Heart left ventricle (tissue), 16 donors: ENCODE data around the gene PIGS. TPM values are rescaled to one million over a fixed set of nuclear protein-coding genes. Genes with fewer than 3 reads are reported as not detected.

Experiments
- ATAC-seq, 4 donors: fragments of 200-7000 bp; cut with Tn5 transposase; one replicate each; pipeline ENCODE4 v1.9.1; 2020 to 2022; ENCODE audit warnings: moderate library complexity in 4 of 4, mild to moderate bottlenecking in 3 of 4, moderate number of reproducible peaks in 1 of 4
- DNase-seq, 5 donors: peaks; one replicate each; pipeline ENCODE4 v3.0.0-alpha.2; 2020
- H3K27ac ChIP-seq, 12 donors: fragments of 200-600 bp; sonication (generic) in 4 of 12; one replicate each; pipeline versions ENCODE4 v1.5.0 to v1.8.0; 2016 to 2022; ENCODE audit warnings: mild to moderate bottlenecking in 2 of 12
- H3K27me3 ChIP-seq, 9 donors: fragments of 200-600 bp; sonication (generic) in 2 of 9; one replicate each; pipeline versions ENCODE4 v1.5.1 to v1.8.0; 2016 to 2022; ENCODE audit warnings: mild to moderate bottlenecking in 3 of 9
- H3K36me3 ChIP-seq, 9 donors: fragments of 200-600 bp; sonication (generic) in 2 of 9; one replicate each; pipeline versions ENCODE4 v1.5.0 to v1.8.0; 2018 to 2022; ENCODE audit warnings: mild to moderate bottlenecking in 2 of 9
- H3K4me1 ChIP-seq, 12 donors: fragments of 200-600 bp; sonication (generic) in 4 of 12; one replicate each; pipeline versions ENCODE4 v1.5.0 to v1.8.0; 2016 to 2022; ENCODE audit warnings: mild to moderate bottlenecking in 3 of 12
- H3K4me3 ChIP-seq, 12 donors: fragments of 200-600 bp; sonication (generic) in 4 of 12; one replicate each; pipeline versions ENCODE4 v1.5.0 to v1.8.0; 2017 to 2022; ENCODE audit warnings: mild to moderate bottlenecking in 9 of 12, moderate library complexity in 4 of 12
- H3K9me3 ChIP-seq, 12 donors: fragments of 200-600 bp; sonication (generic) in 4 of 12; one replicate each; pipeline versions ENCODE4 v1.5.0 to v1.8.0; 2016 to 2022; ENCODE audit warnings: mild to moderate bottlenecking in 1 of 12
- POLR2A ChIP-seq, 2 donors: fragments of 450-650 bp; IDR thresholded peaks; one replicate each; pipeline ENCODE4 v1.6.1; 2017; ENCODE audit warnings: antibody characterized with exemption in 2 of 2, mild to moderate bottlenecking in 2 of 2, moderate library complexity in 2 of 2
- WGBS, 4 donors: extraction: QIAGEN DNeasy Blood & Tissue Kit in 2 of 4; methylation state at CpG; one replicate each; pipeline versions ENCODE4 v1.1.5 to v1.1.7; 2013 to 2018; 5-methylcytosine and 5-hydroxymethylcytosine counted together
- intact Hi-C, 10 donors: fragments of 100-400 bp; cut with DNase I; formaldehyde crosslinking; loops; one replicate each; pipeline versions ENCODE4 v1.11.1 to v1.14.2; 2022
- polyA plus RNA-seq, 2 donors: library from polyadenylated mRNA; stranded (reverse); fragments of 200-250 nt; gene quantifications; one replicate each; pipeline ENCODE4 v1.2.3, GENCODE V29; 2013
- total RNA-seq, 9 donors: library from RNA; depleted of rRNA in 2 of 9; stranded (reverse); fragments of >200 nt in 2 of 9; fragmentation: NEBNext Ultra II Directional in 3 of 9; extraction: Animal tissue kit (Norgen Biotek cat#: 25700) in 3 of 9; gene quantifications; one replicate each; pipeline versions ENCODE4 v1.1.0 to v1.2.4, GENCODE V29; 2016 to 2023
- TF ChIP-seq, protein P1 (sequence below), 12 donors: fragments of 200-600 bp; sonication (generic) in 4 of 12; IDR thresholded peaks; one replicate each; pipeline versions ENCODE4 v1.5.0 to v1.8.0; 2018 to 2022; ENCODE audit warnings: antibody characterized with exemption in 12 of 12, mild to moderate bottlenecking in 5 of 12
- donor health status: ischemic (EF 13 %, LVEDD 7.1; RV severe dilation, severe dysfunction).
- donor health status: healthy with polysubstance abuse.
- donor health status: DM: no; HTN: yes; CAD: no.
- donor health status: DM: no; HTN: no; CAD: no.
- donor health status: ischemic (EF 25% LVEDD 6.9; RV normal size, moderate dysfunction).
- donor health status: ischemic (EF 25% LVEDD 5.7; RV mildly dilated, moderate dysfunction).
- donor health status: healthy.
- donor health status: DM: yes; HTN: yes; CAD: no.
- donor health status: ischemic (EF 35%, LVEDD 5.7; RV mildly dilated, moderate dysfunction).
- donor health status: nonischemic (EF 11% LVEDD 7.7; RV severe dilation, severe dysfunction).
- donor health status: DM: yes; HTN: yes; CAD: no.
- donor health status: PGD.
- donor health status: ischemic (EF 29% LVEDD 5.4; RV normal size, mild dysfunction).
- donor health status: nonischemic (EF 23%, LVEDD 6.1; RV moderate dilation, normal function).

Gene PIGS
- total and polyA plus RNA-seq, 11 donors, result 10.4 to 88.4 (median 55.1) TPM

DNA sequence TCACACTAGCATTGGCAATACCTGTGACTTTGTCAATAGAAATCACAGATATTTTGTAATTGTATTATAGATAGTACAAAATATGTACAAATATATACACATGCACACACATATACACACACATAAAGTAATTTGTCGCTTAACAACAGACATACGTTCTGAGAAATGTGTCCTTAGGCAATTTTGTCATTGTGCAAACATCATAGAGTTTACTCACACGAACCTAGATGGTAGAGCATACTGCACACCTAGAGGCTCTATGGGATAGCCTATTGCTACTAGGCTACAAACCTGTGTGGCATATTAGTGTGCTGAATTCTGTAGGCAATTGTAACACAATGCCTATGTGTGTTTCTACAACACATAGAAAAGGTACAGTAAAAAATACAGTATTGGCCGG lies 29.9 kb downstream of the PIGS start:
- no peak for DNase-seq
- Histone ChIP-seq H3K4me1 (no peaks in the 10 kb centered on the region), H3K9me3 (no peaks in the 10 kb centered on the region), H3K27me3 (peaks cover 0 to 3% (median 0%) of the 10 kb centered on the region in 9 donors), H3K4me3 (no peak overlapping the region), H3K27ac (no peak overlapping the region), H3K36me3 (peaks cover 0 to under 1% (median 0%) of the 10 kb centered on the region in 9 donors)
- intact Hi-C loops, result loop anchor here in 3 of 10 donors (2.0 to 10.0 kb wide), 4 partner anchors 44 to 73 kb away; partner anchors contain the start of gene RSKR (in 1 of the 3)
- TF ChIP-seq, protein P1, sequence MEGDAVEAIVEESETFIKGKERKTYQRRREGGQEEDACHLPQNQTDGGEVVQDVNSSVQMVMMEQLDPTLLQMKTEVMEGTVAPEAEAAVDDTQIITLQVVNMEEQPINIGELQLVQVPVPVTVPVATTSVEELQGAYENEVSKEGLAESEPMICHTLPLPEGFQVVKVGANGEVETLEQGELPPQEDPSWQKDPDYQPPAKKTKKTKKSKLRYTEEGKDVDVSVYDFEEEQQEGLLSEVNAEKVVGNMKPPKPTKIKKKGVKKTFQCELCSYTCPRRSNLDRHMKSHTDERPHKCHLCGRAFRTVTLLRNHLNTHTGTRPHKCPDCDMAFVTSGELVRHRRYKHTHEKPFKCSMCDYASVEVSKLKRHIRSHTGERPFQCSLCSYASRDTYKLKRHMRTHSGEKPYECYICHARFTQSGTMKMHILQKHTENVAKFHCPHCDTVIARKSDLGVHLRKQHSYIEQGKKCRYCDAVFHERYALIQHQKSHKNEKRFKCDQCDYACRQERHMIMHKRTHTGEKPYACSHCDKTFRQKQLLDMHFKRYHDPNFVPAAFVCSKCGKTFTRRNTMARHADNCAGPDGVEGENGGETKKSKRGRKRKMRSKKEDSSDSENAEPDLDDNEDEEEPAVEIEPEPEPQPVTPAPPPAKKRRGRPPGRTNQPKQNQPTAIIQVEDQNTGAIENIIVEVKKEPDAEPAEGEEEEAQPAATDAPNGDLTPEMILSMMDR (IDR thresholded peaks at IDR 0.05), result no peak
- TF ChIP-seq POLR2A (IDR thresholded peaks at IDR 0.05), result no peak
- WGBS, 4 donors, result 90 to 93% (median 92%) methylated on average over 4 of the region's 4 CpGs
- no peak for ATAC-seq

DNA sequence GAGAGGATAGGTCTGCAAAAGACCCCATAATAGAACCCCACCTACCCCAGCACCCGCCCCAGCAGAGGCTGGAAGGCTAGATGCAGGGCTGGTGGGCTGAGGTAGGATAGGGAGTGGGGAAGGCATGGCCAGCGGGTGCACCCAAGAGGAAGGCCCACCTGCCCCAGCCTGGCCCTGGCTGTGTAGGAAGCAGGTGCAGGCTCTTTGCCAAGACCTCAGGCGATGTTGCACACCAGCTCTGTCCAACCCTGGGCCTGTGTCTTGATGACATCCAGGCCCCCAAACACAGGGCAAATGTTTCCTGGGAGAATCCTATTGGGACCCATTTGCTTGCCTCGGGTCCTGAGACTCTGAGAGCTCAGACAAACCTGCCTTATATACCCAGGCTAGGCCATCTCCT lies 31.1 kb downstream of the PIGS start:
- TF ChIP-seq, protein P1 (IDR thresholded peaks at IDR 0.05), result no peak
- TF ChIP-seq POLR2A (IDR thresholded peaks at IDR 0.05), result no peak
- H3K36me3 ChIP-seq, result no peaks in the 10 kb centered on the region
- no peaks in the 10 kb centered on the region for H3K4me1 ChIP-seq
- ATAC-seq (no peak), DNase-seq (peak in 1 of 5 donors; percentile 41)
- peaks cover 0 to 3% (median 0%) of the 10 kb centered on the region in 9 donors for H3K27me3 ChIP-seq
- no peak overlapping the region for H3K4me3 ChIP-seq
- no peak overlapping the region for H3K27ac ChIP-seq
- no peaks in the 10 kb centered on the region for H3K9me3 ChIP-seq
- WGBS, 4 donors, result 80 to 87% (median 86%) methylated on average over 1 to 4 of the region's 4 CpGs
- intact Hi-C loops, result loop anchor here in 3 of 10 donors (2.0 to 10.0 kb wide), 4 partner anchors 43 to 75 kb away; partner anchors contain the start of gene RSKR (in 1 of the 3)

DNA sequence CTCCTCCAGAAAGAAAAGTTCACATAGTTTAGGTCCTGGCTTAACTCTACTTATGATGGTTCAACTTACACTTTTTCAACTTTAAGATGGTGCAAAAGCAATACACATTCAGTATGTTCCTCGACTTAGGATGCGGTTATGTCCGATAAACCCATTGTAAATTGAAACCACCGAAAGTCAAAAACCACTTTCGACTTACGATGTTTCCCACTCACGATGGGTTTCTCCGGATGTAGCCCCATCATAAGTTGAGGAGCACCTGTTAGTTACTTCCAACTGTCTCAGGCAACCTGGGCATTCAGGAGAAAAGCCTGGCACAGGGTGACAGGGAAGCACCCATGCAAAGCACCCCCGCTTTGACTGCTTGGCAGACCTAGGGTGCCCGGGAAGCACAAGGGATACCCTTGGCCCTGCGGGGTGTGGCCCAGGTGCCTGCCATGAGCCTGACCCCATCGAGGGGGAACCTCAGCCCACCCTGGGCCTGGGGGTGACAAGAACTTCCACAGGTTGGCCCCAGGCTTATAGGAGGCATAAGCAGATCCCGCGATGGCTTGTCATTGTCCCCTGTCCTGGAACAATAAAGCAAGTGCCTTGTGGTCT lies 32.9 kb downstream of the PIGS start:
- intact Hi-C loops, result loop anchor here in 5 of 10 donors (5.0 kb wide), 3 partner anchors 36 to 46 kb away; no protein-coding TSS in a partner anchor
- peaks cover 0 to 3% (median 0%) of the 10 kb centered on the region in 9 donors for H3K27me3 ChIP-seq
- WGBS, 4 donors, result 89 to 95% (median 92%) methylated on average over 13 to 14 of the region's 14 CpGs
- no peak for ATAC-seq
- TF ChIP-seq, protein P1 (IDR thresholded peaks at IDR 0.05), result no peak
- TF ChIP-seq POLR2A (IDR thresholded peaks at IDR 0.05), result no peak
- peak in 1 of 5 donors; percentile 32 for DNase-seq
- no peaks in the 10 kb centered on the region for H3K36me3 ChIP-seq
- no peaks in the 10 kb centered on the region for H3K9me3 ChIP-seq
- H3K27ac ChIP-seq, result no peak overlapping the region
- no peak overlapping the region for H3K4me3 ChIP-seq
- H3K4me1 ChIP-seq, result no peaks in the 10 kb centered on the region

DNA sequence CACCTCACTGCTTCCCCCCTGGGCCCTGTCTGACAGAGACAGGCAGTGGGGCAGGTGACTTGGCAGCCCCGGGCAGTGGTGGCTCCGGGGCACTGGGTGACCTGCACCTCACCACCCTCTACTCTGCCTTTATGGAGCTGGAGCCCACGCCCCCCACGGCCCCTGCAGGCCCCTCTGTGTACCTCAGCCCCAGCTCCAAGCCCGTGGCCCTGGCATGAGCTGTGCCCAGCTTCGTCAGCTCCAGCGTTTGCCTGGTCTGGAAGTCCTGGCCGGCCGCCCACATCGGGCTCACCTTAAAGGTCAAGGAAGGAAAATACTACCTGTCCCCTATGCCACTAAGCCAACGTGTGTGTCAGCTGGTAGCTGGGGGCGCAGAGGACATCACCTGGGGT lies 34.1 kb downstream of the PIGS start:
- Histone ChIP-seq H3K4me1 (no peaks in the 10 kb centered on the region), H3K4me3 (no peak overlapping the region), H3K9me3 (no peaks in the 10 kb centered on the region), H3K36me3 (no peaks in the 10 kb centered on the region), H3K27me3 (peaks cover 0 to 3% (median 0%) of the 10 kb centered on the region in 9 donors), H3K27ac (no peak overlapping the region)
- TF ChIP-seq, protein P1 (IDR thresholded peaks at IDR 0.05), result no peak
- TF ChIP-seq POLR2A (IDR thresholded peaks at IDR 0.05), result no peak
- intact Hi-C loops, result loop anchor here in 5 of 10 donors (5.0 kb wide), 3 partner anchors 35 to 45 kb away; no protein-coding TSS in a partner anchor
- DNase-seq (peak in 1 of 5 donors; percentile 47), ATAC-seq (no peak)
- WGBS, 4 donors, result 65 to 84% (median 76%) methylated on average over 10 to 12 of the region's 12 CpGs
